Activated CD4-positive, alpha-beta T cell treated with anti-CD3 and anti-CD28 coated beads, Interleukin-2, amount 50 U/mL, for 4 hours (primary cell): ENCODE measurements around the gene ZSWIM3.

Experiments used
- DNase-seq, 2 experiments: peaks; one replicate each; pipeline ENCODE4 v3.0.0-alpha.2; 2020

ZSWIM3 gene

GRCh38 chr20:45910670-45911485 lies 53.5 kb downstream of the ZSWIM3 start:
- DNase-seq = peak; percentile 85 to 88

- no peak for DNase-seq
Observed at GRCh38 chr20:45911486-45912343, 54.3 kb downstream of the ZSWIM3 start, which contains the start of gene PLTP. Gene PLTP, minus strand, starts transcription at chr20:45912155. Its CDS starts 703 bp downstream, at chr20:45911452.

- DNase-seq = no peak
Observed at GRCh38 chr20:45912344-45912682, 54.9 kb downstream of the ZSWIM3 start.

GRCh38 chr20:45913116-45913515 lies 55.7 kb downstream of the ZSWIM3 start:
- no peak for DNase-seq

- no peak for DNase-seq
Observed at GRCh38 chr20:45917790-45918141, 60.4 kb downstream of the ZSWIM3 start.

- DNase-seq = no peak
Observed at GRCh38 chr20:45918182-45918737, 60.8 kb downstream of the ZSWIM3 start.

- DNase-seq = no peak
Observed at GRCh38 chr20:45918779-45919537, 61.5 kb downstream of the ZSWIM3 start.

GRCh38 chr20:45919542-45920399 lies 62.4 kb downstream of the ZSWIM3 start:
- DNase-seq = no peak

- DNase-seq = no peak
Observed at GRCh38 chr20:45920462-45921336, 63.3 kb downstream of the ZSWIM3 start.

GRCh38 chr20:45921337-45922189 lies 64.1 kb downstream of the ZSWIM3 start:
- no peak for DNase-seq

GRCh38 chr20:45924391-45925261 lies 67.2 kb downstream of the ZSWIM3 start:
- DNase-seq = no peak

GRCh38 chr20:45925821-45926506 lies 68.5 kb downstream of the ZSWIM3 start:
- no peak for DNase-seq

GRCh38 chr20:45926731-45927070 lies 69.3 kb downstream of the ZSWIM3 start:
- no peak for DNase-seq

- DNase-seq = no peak
Observed at GRCh38 chr20:45927071-45927878, 69.9 kb downstream of the ZSWIM3 start.
